Hepatocyte (in vitro differentiated cells): ENCODE results near the gene LINS1.

ENCODE experiments used
- EZH2 ChIP-seq: fragments of 200-600 bp; sonication (generic); IDR thresholded peaks from 2 replicates; pipeline ENCODE4 v1.6.1; 2016; ENCODE audit warnings: antibody characterized with exemption, mild to moderate bottlenecking, borderline replicate concordance
- EZH2phosphoT487 ChIP-seq: fragments of 200-600 bp; sonication (generic); IDR thresholded peaks from one replicate; pipeline ENCODE4 v1.6.1; 2018; ENCODE audit warnings: antibody characterized with exemption, mild to moderate bottlenecking, low read depth, moderate library complexity; ENCODE audit not compliant: unreplicated experiment, severe bottlenecking
- TF ChIP-seq, protein P1 (sequence below): fragments of 200-600 bp; sonication (generic); IDR thresholded peaks from 2 replicates; pipeline ENCODE4 v1.5.1; 2016; ENCODE audit warnings: antibody characterized with exemption, mild to moderate bottlenecking; ENCODE audit not compliant: poor library complexity

DNA sequence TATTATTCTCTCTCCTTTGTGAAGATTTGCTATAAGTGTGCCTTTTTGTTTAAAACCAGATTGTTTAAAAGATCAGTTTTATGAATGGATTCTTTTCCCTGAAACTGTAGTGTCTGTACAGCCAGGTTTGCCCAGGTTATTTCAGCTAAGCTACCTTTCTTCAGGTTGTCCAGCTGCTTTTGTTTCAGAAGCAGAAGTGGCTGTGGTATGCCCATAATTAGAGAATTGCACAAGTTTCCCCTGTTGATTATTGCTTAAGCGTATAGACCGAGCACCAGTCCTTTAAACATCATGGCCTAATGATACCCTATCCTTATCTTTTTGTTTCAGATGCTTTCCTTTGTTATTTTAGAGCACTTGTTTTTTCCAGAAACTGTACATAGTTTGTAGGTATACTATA is 10.6 kb upstream of the LINS1 start:
- TF ChIP-seq, protein P1, sequence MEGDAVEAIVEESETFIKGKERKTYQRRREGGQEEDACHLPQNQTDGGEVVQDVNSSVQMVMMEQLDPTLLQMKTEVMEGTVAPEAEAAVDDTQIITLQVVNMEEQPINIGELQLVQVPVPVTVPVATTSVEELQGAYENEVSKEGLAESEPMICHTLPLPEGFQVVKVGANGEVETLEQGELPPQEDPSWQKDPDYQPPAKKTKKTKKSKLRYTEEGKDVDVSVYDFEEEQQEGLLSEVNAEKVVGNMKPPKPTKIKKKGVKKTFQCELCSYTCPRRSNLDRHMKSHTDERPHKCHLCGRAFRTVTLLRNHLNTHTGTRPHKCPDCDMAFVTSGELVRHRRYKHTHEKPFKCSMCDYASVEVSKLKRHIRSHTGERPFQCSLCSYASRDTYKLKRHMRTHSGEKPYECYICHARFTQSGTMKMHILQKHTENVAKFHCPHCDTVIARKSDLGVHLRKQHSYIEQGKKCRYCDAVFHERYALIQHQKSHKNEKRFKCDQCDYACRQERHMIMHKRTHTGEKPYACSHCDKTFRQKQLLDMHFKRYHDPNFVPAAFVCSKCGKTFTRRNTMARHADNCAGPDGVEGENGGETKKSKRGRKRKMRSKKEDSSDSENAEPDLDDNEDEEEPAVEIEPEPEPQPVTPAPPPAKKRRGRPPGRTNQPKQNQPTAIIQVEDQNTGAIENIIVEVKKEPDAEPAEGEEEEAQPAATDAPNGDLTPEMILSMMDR, result no peak
- TF ChIP-seq EZH2phosphoT487 (no peak), EZH2 (no peak)
